GM18511 (cell line): ENCODE results near the gene JOSD1.

Source experiments
- ATAC-seq: cut with Tn5 transposase; IDR thresholded peaks from one replicate; pipeline ENCODE4 v1.9.1; 2021; ENCODE audit warnings: mild to moderate bottlenecking, moderate library complexity; ENCODE audit not compliant: unreplicated experiment

The JOSD1 gene

GRCh38 chr22:38715176-38715764, 14.5 kb upstream of the JOSD1 start:
- ATAC-seq, result no peak

- ATAC-seq, result no peak
Observed at GRCh38 chr22:38713921-38714320, 13.2 kb upstream of the JOSD1 start.

DNA sequence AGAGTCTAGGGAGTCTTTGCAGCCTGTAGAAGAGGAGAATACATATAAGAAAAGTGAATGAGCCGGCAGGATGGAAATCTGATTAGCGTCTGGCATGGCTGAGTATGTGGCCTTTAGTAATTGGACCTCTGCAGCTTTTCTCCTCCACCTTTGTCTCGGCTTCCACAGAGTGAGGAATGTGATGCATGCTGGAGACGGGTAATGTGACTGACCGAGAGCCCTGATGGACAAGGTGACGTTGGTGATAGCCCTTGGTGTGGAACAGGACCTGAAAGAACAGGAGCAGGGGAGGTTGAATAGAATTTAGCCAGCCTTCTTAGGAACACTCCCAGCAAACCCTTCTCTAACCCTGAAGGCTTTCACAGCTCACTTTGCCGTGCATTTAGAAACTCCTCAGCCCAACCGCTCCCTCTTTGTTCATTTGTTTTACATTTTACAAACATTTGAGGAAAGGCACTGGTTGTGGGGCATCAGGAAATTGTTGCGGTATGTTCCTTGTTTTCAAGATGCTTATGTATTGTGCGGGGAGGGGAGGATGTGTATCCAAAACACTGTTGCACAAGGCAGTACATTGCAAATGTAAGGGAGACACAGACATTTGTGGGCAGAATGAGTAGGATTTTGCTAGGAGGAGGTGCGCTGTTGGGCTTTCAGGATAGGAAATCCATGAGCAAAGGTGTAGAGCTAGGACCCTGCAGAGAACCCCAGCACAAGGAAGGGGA, 11.9 kb upstream of the JOSD1 start:
- no peak for ATAC-seq

- no peak for ATAC-seq
Observed at GRCh38 chr22:38710866-38711265, 10.1 kb upstream of the JOSD1 start.

DNA sequence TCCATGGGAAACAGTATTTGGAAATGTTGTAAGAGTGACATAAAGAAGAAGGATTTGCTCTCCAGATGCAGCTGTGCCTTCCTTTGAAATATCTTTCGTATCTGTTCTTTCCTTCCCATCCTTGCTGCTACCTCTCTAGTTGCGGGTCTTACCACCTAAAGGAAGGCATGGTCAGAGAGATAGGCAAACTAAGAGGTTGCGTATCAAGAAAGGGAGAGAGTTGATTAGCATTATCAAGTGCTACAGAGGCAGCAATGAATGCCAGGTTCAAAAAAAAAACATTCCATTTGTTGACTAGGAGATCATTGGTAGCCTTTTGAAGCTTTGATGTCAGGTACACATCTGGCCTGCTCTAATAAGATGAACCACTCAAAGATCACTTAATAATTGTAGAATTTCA, 9.6 kb upstream of the JOSD1 start:
- ATAC-seq, result no peak

- no peak for ATAC-seq
Observed at GRCh38 chr22:38709306-38709705, 8.6 kb upstream of the JOSD1 start.

DNA sequence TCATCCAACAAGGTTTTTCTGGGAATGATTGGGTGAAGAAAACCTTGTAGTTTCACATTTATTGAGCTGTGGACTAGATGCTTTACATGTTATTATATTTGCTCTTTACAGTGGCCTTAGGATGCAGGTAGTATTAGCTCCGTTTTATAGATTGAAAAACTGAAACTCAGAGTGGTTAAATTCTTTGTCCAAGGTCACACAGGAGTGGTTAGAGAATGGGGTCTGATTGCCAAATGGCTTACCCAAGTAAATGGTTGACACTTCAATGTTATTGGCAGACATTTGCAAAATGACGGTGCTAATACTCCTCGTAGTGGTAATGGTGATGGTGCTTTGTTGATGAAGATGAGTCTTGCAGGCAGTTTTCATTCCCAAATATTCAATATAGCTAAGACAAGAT, 7.2 kb upstream of the JOSD1 start:
- no peak for ATAC-seq

GRCh38 chr22:38707346-38707745, 6.6 kb upstream of the JOSD1 start:
- ATAC-seq, result no peak

- ATAC-seq, result no peak
Observed at GRCh38 chr22:38706901-38707195, 6.1 kb upstream of the JOSD1 start.

DNA sequence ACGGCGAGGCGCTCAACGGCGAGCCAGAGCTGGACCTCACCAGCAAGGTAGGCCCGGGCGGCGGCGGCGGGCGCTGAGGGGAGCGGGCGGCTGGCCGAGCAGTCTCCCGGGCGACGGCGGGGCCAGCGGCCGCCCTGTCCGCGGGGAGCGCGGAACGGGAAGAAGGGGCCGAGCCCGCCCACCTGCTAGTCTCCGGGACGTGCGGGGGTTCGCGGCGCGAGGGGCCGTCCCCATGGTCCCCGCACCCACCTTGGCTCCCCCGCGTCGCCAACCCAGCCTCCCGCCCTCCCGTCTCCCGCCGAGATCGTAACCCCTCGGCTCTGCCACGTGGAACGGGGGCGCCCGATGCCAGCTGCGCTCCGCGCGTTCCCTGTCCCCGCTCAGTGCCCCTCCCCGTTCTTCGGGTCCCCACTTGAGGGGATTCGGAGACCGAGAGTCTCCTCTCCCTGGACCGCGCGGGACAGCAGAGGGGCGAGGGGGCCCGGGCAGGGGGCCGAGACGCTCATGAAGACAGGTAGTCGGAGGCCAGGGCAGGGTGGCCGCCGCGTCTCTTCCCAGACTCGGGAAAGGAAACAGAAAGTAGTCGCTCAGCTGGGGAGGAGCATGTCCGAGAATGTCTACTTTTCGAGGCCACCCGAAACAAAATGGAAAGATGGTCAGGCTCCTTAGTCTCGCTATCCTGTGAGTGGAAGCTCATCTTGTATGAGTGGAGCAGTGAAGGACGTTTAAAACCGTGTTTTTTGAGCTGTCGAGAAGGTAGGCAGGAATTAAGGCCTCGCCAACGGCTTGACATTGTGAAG, 5.6 kb upstream of the JOSD1 start:
- no peak for ATAC-seq

DNA sequence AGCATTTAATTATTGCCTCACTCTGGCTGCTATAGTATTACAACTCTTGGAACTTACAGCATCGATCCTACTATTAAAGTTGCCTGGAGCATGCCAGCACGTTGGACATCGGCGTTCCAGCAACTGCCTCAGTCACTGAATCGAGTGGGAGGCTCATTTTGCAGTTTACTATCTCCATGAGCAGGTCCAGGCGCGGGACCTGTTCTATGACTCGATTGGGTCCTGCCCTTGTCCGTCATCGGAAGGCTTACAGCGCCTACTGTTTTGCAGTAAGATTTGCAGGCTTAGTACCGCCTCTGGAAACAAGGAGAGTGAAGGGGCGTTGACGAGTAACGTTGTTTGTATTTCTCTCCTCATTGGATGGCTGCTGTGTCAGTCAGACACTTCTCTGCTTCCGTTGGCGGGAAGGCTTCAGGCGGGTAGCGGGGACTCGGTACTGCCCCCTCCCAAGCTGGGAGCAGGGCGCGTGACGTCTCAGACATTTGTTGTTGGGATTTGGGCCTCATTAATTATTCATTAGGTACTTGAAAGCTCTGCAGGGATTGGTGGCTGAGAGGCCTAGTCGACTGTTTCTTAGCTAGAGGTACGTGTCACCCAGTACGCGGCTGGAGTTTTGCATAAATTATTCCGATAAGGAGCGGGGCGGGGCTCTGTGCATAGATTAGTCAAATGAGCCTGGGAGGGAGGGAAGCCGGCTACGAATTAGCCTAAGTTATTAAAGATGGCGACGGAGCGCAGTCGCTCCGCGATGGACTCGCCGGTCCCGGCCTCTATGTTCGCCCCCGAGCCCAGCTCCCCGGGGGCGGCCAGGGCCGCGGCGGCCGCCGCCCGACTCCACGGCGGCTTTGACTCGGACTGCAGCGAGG, 4.7 kb upstream of the JOSD1 start, which contains the start of gene GTPBP1:
Gene GTPBP1, plus strand, starts transcription at position 710 of the 866 bp plus-strand sequence. Its CDS starts 12 bp downstream, at position 722.
- ATAC-seq, result peak; percentile 77

DNA sequence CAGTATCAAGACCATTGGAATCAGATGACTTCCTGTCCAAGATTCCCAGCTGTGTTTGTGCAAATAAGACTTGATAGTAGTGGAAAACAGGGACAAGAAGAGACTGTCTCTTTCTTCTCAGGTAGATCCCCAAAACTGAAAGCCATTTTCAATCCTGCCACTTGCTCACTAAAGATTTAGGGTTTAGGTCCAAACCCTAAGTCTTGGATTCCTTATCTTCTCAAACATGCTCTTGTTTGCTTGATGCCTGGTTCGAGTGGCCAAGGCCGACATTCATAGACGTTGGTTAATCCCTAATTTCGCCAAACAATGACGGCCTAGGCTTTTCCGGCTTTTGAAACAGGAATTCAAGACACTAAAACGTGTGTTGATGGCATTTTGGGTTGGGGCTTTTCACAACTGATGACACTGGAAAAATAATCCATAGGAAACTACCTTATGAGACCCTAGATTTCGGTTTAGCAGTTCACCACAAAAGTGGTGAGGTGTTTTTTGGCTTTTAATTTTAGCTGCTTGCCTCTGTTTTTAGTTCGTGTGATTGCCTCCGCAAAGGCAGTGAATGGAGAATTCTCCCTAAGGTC, 4.0 kb upstream of the JOSD1 start:
- ATAC-seq, result no peak

GRCh38 chr22:38700270-38700788, 414 bp downstream of the JOSD1 start:
- peak; percentile 15 for ATAC-seq

DNA sequence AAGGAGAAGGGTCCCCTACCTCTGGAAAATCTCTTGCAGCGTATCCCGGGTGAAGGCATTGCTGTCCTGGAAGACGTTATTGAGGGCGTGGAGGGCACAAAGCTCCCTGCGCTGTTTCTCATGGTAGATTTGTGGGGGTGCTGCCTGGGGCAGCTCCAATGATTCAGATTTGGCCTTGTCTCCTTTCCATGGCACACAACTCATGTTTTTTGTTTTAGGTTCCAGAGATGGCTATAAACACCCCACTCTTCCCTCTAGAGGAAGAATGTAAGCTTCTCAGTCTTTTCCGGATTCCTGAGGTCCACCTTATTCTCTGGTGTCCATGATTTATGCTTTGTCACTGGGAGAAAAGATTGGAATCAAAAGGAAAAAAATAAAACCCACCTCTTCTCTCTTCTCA, 959 bp downstream of the JOSD1 start:
- ATAC-seq, result no peak

DNA sequence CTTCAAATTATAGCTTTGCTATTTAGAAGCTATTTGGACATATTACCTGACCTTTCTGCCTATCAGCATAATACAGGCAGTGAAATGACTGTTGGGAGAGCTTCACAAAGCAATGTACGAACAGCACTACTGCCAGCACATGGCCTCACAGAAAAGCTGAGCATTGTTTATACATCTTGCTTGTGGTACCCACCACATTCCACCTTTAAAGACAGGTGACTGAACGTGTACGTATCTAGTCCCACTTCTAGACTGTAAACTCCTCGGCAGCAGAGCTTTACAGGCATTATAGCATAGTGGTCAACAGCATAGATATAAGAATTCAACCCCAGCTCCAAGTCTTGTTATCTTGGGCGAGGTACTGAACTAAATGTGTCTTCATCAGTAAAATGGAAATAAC, 1.6 kb downstream of the JOSD1 start:
- no peak for ATAC-seq

- no peak for ATAC-seq
Observed at GRCh38 chr22:38698407-38699094, 2.2 kb downstream of the JOSD1 start.

DNA sequence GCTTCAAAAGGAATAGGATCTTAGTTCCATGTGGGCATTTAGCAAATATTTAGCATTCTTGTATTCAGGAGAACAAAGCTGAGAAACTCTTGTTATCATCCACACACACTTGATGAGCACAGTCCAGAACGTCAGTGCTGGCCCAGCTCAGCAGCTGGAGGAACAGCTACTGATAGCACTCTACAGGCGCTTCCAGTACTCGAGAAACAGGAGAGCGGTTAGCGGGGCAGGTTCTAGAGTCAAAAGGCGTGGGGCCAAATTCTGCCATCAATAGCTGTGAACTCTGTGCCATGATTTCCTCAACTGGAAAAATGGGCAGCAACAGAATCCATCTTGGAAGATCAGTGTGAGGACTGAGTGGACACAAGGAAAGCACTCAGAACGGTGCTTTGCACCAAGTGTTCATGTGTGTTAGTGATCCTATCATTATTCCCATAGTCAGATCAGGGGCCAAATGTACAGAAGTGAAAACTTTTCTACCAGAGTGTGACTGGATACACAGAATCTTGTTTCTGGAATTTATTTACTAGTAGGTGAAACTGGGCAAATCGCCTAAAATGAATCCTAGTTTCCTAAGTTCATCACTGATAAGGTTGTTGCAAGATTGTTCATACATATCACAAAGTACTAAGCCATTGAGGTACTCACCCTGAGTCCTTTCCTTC, 3.2 kb downstream of the JOSD1 start:
- ATAC-seq, result no peak

DNA sequence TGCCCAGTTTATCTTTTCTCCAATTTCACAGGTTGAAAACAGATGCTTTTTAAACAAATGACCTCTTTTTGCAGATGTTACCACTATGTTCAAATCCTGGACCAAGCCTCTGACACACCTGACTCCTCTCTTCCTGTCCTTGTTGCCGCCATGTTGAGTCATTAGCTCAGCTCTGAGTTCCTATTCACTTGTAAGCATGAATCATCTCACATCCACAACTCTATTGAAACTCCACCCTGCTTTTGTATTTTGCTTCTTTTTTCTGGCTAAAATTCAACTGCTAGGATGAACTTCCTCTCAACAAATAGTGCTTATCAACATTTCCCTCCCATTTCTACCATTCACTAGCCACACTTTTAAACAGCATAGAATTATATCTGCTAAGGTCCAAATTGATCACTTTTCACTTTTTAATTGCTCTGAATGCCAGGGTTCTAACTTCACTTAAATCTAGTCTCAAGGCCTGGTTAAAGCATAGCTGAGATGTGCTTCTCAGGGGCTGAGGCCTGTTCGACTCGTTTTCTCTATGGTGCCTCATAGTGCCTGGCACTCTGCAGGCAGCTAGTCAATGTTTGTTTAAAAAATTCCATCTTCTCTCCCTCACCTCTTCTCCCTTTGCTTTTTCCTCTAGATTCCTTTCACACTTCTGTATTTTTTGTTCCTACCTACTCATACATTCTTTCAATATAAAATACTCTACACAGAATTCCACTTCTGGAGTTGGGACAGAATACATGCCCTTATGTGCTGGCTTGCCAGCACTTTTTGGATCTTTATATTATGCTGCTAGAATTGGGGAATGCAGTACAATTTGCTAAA, 3.9 kb downstream of the JOSD1 start:
- ATAC-seq, result no peak

GRCh38 chr22:38694940-38695339, 5.8 kb downstream of the JOSD1 start:
- no peak for ATAC-seq
